Activated T-cell treated with anti-CD3 and anti-CD28 coated beads, Interleukin-2, amount 50 U/mL, for 1 hour (primary cell): ENCODE measurements around the gene KRTAP10-7.
"Not testable (repeated sequence)": the region's sequence is repeated elsewhere in the genome, so short reads cannot be mapped to it uniquely, and the experiment has no call there.

Experiments
- DNase-seq: peaks from one replicate; pipeline ENCODE4 v3.0.0-alpha.2; 2020

KRTAP10-7 gene

GRCh38 chr21:44637018-44637850, 36.8 kb downstream of the KRTAP10-7 start, which contains the start of gene KRTAP10-10:
Gene KRTAP10-10 (plus strand): TSS chr21:44637356. CDS start chr21:44637418, 62 bp downstream.
- DNase-seq: no peak

GRCh38 chr21:44637851-44638348, 37.5 kb downstream of the KRTAP10-7 start:
- DNase-seq: not testable (repeated sequence)

GRCh38 chr21:44638506-44639330, 38.3 kb downstream of the KRTAP10-7 start:
- not testable (repeated sequence) for DNase-seq

- DNase-seq: no peak
Measured at GRCh38 chr21:44639331-44639655, 38.9 kb downstream of the KRTAP10-7 start.

GRCh38 chr21:44640761-44641160, 40.4 kb downstream of the KRTAP10-7 start:
- no peak for DNase-seq

- DNase-seq: no peak
Measured at GRCh38 chr21:44643741-44644310, 43.4 kb downstream of the KRTAP10-7 start.

GRCh38 chr21:44644878-44645277, 44.5 kb downstream of the KRTAP10-7 start:
- DNase-seq: no peak

- not testable (repeated sequence) for DNase-seq
Measured at GRCh38 chr21:44646366-44647221, 46.2 kb downstream of the KRTAP10-7 start, which contains the start of gene KRTAP10-11. Gene KRTAP10-11 (plus strand): TSS chr21:44646414. CDS start chr21:44646459, 45 bp downstream.

- DNase-seq: no peak
Measured at GRCh38 chr21:44647222-44647552, 46.8 kb downstream of the KRTAP10-7 start.

- DNase-seq: no peak
Measured at GRCh38 chr21:44648557-44649311, 48.3 kb downstream of the KRTAP10-7 start.

GRCh38 chr21:44649521-44650100, 49.2 kb downstream of the KRTAP10-7 start:
- DNase-seq: no peak

GRCh38 chr21:44650265-44650972, 50.0 kb downstream of the KRTAP10-7 start:
- DNase-seq: no peak

- no peak for DNase-seq
Measured at GRCh38 chr21:44650973-44651675, 50.7 kb downstream of the KRTAP10-7 start.
